ENCODE data around the gene KBTBD7. TPM values are rescaled to one million over a fixed set of nuclear protein-coding genes. Genes with fewer than 3 reads are reported as not detected.

Gene KBTBD7, protein sequence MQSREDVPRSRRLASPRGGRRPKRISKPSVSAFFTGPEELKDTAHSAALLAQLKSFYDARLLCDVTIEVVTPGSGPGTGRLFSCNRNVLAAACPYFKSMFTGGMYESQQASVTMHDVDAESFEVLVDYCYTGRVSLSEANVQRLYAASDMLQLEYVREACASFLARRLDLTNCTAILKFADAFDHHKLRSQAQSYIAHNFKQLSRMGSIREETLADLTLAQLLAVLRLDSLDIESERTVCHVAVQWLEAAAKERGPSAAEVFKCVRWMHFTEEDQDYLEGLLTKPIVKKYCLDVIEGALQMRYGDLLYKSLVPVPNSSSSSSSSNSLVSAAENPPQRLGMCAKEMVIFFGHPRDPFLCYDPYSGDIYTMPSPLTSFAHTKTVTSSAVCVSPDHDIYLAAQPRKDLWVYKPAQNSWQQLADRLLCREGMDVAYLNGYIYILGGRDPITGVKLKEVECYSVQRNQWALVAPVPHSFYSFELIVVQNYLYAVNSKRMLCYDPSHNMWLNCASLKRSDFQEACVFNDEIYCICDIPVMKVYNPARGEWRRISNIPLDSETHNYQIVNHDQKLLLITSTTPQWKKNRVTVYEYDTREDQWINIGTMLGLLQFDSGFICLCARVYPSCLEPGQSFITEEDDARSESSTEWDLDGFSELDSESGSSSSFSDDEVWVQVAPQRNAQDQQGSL
- 16.8 TPM for polyA plus RNA-seq (2013, experiment 1 of 4)
- 17.3 TPM for polyA plus RNA-seq (2013, experiment 2 of 4)
- polyA plus RNA-seq (2013, experiment 3 of 4): 14.1 TPM
- 15.6 TPM for polyA plus RNA-seq (2013, experiment 4 of 4)

DNA sequence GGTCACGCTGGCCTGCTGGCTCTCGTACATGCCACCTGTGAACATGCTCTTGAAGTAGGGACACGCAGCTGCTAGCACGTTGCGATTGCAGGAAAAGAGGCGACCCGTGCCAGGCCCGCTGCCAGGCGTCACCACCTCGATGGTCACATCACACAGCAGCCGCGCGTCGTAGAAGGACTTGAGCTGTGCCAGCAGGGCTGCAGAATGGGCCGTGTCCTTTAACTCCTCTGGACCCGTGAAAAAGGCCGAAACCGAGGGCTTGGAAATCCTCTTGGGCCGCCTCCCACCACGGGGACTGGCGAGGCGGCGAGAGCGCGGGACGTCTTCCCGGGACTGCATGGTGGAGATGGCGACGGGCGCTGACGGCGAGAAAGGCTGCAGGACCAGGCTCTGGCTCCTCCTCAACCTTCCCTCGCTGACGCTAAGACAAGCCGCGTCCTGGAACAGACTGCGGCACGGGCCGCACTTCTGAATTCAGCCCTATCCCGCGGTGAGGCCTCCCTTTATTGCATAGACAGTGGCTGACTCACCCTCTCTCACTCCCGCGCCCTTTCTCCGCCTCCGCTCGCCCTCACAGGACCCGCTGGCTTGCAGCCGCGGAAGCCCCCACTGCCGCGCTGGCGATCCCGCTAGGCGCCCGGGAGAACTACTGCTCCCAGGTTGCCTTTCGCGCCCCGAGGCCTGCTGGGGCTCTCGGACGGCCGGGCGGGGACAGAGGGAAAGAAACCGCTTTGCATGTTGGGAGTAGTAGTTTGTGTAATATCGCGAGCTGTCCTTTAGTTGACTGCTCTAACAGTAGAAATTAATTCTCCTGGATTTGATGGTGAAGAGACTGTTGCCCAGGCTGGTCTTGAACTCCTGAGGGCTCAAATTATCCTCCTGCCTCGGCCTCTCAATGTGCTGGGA is at the start of gene KBTBD7:
TSS of gene KBTBD7 (minus strand) at position 651 of the 906 bp plus-strand sequence. CDS start at position 339, 312 bp downstream.
- Histone ChIP-seq H3K27me3 (ENCODE audit: control insufficient read depth, insufficient read depth, low read length, poor library complexity, severe bottlenecking) (no peaks in the 10 kb centered on the region), H3K4me1 (ENCODE audit: control insufficient read depth, insufficient read depth, low read length) (no peaks in the 10 kb centered on the region), H3K9me3 (ENCODE audit: control insufficient read depth, low read length) (no peaks in the 10 kb centered on the region), H3K4me3 (ENCODE audit: insufficient read depth, low read depth, low read length) (peak within 1 kb of the TSS; percentile 57), H3K27ac (ENCODE audit: insufficient read depth, low read depth, low read length, poor library complexity, severe bottlenecking) (peak within 1 kb of the TSS; percentile 46), H3K36me3 (ENCODE audit: control insufficient read depth, insufficient read depth, low read length) (peaks cover 9% of the 10 kb centered on the region)
- WGBS, 2 experiments: 21 to 22% methylated on average over 66 of the region's 66 CpGs

- Histone ChIP-seq H3K27ac (ENCODE audit: insufficient read depth, low read depth, low read length, poor library complexity, severe bottlenecking) (no peak overlapping the region), H3K4me3 (ENCODE audit: insufficient read depth, low read depth, low read length) (no peak overlapping the region), H3K4me1 (ENCODE audit: control insufficient read depth, insufficient read depth, low read length) (no peaks in the 10 kb centered on the region), H3K36me3 (ENCODE audit: control insufficient read depth, insufficient read depth, low read length) (peaks cover 4% of the 10 kb centered on the region), H3K9me3 (ENCODE audit: control insufficient read depth, low read length) (no peaks in the 10 kb centered on the region), H3K27me3 (ENCODE audit: control insufficient read depth, insufficient read depth, low read length, poor library complexity, severe bottlenecking) (no peaks in the 10 kb centered on the region)
- WGBS, 2 experiments: 93 to 97% methylated on average over 4 of the region's 4 CpGs
These were observed 47.3 kb upstream of the KBTBD7 start for GRCh38 chr13:41241626-41242025.

- WGBS, 2 experiments: 70 to 100% methylated on average over 1 of the region's 1 CpG
- Histone ChIP-seq H3K4me3 (ENCODE audit: insufficient read depth, low read depth, low read length) (no peak overlapping the region), H3K36me3 (ENCODE audit: control insufficient read depth, insufficient read depth, low read length) (peaks cover 4% of the 10 kb centered on the region), H3K4me1 (ENCODE audit: control insufficient read depth, insufficient read depth, low read length) (no peaks in the 10 kb centered on the region), H3K27ac (ENCODE audit: insufficient read depth, low read depth, low read length, poor library complexity, severe bottlenecking) (no peak overlapping the region), H3K27me3 (ENCODE audit: control insufficient read depth, insufficient read depth, low read length, poor library complexity, severe bottlenecking) (no peaks in the 10 kb centered on the region), H3K9me3 (ENCODE audit: control insufficient read depth, low read length) (no peaks in the 10 kb centered on the region)
These were observed 42.0 kb upstream of the KBTBD7 start for GRCh38 chr13:41236369-41236768.

- Histone ChIP-seq H3K27me3 (ENCODE audit: control insufficient read depth, insufficient read depth, low read length, poor library complexity, severe bottlenecking) (no peaks in the 10 kb centered on the region), H3K4me1 (ENCODE audit: control insufficient read depth, insufficient read depth, low read length) (no peaks in the 10 kb centered on the region), H3K9me3 (ENCODE audit: control insufficient read depth, low read length) (no peaks in the 10 kb centered on the region), H3K27ac (ENCODE audit: insufficient read depth, low read depth, low read length, poor library complexity, severe bottlenecking) (no peak overlapping the region), H3K4me3 (ENCODE audit: insufficient read depth, low read depth, low read length) (no peak overlapping the region), H3K36me3 (ENCODE audit: control insufficient read depth, insufficient read depth, low read length) (no peaks in the 10 kb centered on the region)
- 84% methylated on average over 3 of the region's 4 CpGs for WGBS, 2 experiments
These were observed 38.5 kb upstream of the KBTBD7 start for GRCh38 chr13:41232578-41233480.

DNA sequence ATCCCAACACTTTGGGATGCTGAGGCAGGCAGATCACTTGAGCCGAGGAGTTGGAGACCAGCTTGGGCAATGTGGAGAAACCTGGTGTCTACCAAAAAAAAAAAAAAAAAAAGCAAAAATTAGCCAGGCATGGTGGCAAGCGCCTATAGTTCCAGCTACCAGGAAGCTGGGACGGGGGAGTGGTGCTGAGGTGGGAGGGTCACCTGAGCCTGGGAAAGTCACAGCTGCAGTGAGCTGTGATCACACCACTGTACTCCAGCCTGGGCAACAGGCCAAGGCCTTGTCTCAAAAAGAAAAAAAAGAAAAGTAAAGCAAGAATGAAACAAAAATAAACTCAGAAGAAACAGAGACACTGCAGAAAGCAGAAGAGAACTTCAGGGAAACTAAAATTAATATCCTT is 37.4 kb upstream of the KBTBD7 start:
- Histone ChIP-seq H3K27me3 (ENCODE audit: control insufficient read depth, insufficient read depth, low read length, poor library complexity, severe bottlenecking) (no peaks in the 10 kb centered on the region), H3K4me3 (ENCODE audit: insufficient read depth, low read depth, low read length) (no peak overlapping the region), H3K9me3 (ENCODE audit: control insufficient read depth, low read length) (no peaks in the 10 kb centered on the region), H3K36me3 (ENCODE audit: control insufficient read depth, insufficient read depth, low read length) (no peaks in the 10 kb centered on the region), H3K4me1 (ENCODE audit: control insufficient read depth, insufficient read depth, low read length) (no peaks in the 10 kb centered on the region), H3K27ac (ENCODE audit: insufficient read depth, low read depth, low read length, poor library complexity, severe bottlenecking) (no peak overlapping the region)
- WGBS, 2 experiments: 79 to 90% methylated on average over 3 of the region's 3 CpGs

GRCh38 chr13:41231025-41231677 is 36.8 kb upstream of the KBTBD7 start:
- Histone ChIP-seq H3K27ac (ENCODE audit: insufficient read depth, low read depth, low read length, poor library complexity, severe bottlenecking) (no peak overlapping the region), H3K27me3 (ENCODE audit: control insufficient read depth, insufficient read depth, low read length, poor library complexity, severe bottlenecking) (no peaks in the 10 kb centered on the region), H3K4me1 (ENCODE audit: control insufficient read depth, insufficient read depth, low read length) (no peaks in the 10 kb centered on the region), H3K4me3 (ENCODE audit: insufficient read depth, low read depth, low read length) (no peak overlapping the region), H3K36me3 (ENCODE audit: control insufficient read depth, insufficient read depth, low read length) (no peaks in the 10 kb centered on the region), H3K9me3 (ENCODE audit: control insufficient read depth, low read length) (no peaks in the 10 kb centered on the region)
- WGBS, 2 experiments: 93 to 94% methylated on average over 2 of the region's 2 CpGs

DNA sequence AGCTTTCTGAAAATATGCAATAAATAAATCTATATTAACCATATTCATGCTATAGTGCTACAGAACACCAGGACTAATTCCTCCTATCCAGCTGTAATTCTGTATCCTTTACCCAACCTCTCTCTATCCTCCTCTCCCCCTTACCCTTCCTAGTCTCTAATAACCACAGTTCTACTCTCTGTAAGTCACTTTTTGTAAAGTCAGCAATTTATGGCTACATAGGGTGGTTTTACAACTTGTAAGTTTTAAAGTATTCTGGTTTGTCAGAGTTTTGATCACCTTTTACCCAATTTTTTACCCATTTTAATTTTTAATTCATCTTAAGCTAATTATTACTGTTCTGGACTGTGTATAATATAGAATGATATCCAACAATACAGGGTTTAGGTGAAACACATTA is 35.0 kb upstream of the KBTBD7 start:
- H3K9me3 ChIP-seq (ENCODE audit: control insufficient read depth, low read length): no peaks in the 10 kb centered on the region
- H3K4me3 ChIP-seq (ENCODE audit: insufficient read depth, low read depth, low read length): no peak overlapping the region
- H3K4me1 ChIP-seq (ENCODE audit: control insufficient read depth, insufficient read depth, low read length): no peaks in the 10 kb centered on the region
- H3K27ac ChIP-seq (ENCODE audit: insufficient read depth, low read depth, low read length, poor library complexity, severe bottlenecking): no peak overlapping the region
- no peaks in the 10 kb centered on the region for H3K36me3 ChIP-seq (ENCODE audit: control insufficient read depth, insufficient read depth, low read length)
- no peaks in the 10 kb centered on the region for H3K27me3 ChIP-seq (ENCODE audit: control insufficient read depth, insufficient read depth, low read length, poor library complexity, severe bottlenecking)

GRCh38 chr13:41224113-41225110 is 30.0 kb upstream of the KBTBD7 start:
- Histone ChIP-seq H3K4me1 (ENCODE audit: control insufficient read depth, insufficient read depth, low read length) (no peaks in the 10 kb centered on the region), H3K36me3 (ENCODE audit: control insufficient read depth, insufficient read depth, low read length) (no peaks in the 10 kb centered on the region), H3K27ac (ENCODE audit: insufficient read depth, low read depth, low read length, poor library complexity, severe bottlenecking) (no peak overlapping the region), H3K27me3 (ENCODE audit: control insufficient read depth, insufficient read depth, low read length, poor library complexity, severe bottlenecking) (no peaks in the 10 kb centered on the region), H3K9me3 (ENCODE audit: control insufficient read depth, low read length) (no peaks in the 10 kb centered on the region), H3K4me3 (ENCODE audit: insufficient read depth, low read depth, low read length) (no peak overlapping the region)
- 77 to 81% methylated on average over 6 to 7 of the region's 7 CpGs for WGBS, 2 experiments
